ENCODE measurements around the gene STXBP6.
"Not testable (repeated sequence)": the region's sequence is repeated elsewhere in the genome, so short reads cannot be mapped to it uniquely, and the experiment has no call there.

Gene STXBP6

DNA sequence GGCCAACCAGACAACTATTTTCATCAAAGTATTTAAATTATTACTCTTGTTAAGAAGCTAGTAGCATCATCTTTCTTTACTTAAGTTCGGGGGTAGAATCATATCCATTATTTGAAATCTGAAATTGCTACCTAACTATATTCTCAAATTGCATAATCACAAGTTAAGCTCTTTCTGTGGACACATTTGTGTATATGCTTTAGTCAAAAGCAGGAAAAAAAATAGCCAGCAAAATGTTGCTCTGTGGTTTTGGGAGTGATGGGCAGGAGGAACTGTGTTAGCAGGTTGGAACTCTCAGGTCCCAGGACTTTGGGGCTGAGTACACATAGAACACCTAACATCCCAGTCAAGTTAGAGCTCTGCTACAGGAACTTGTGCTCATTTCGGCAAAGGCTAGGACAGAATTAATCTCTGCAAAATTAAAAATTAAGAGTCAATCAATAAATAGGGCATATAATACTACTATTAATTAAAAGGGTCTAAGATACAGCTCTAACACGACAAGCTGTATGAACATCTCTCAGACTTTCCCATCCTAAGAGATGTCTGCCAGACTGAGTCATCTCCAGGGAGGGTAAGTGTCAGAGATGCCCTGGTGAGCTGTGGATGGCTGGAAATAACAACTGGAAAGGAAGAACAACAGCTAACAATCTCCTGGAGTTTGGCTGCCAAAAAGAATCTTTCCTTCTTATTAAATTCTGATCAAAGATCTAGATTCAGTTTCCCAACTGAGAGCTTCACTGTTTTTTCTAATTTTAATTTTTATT is 212.5 kb downstream of the STXBP6 start:
- Histone ChIP-seq H3K27me3 (ENCODE audit: low read depth, low read length) (no peaks in the 10 kb centered on the region), H3K4me3 (ENCODE audit: low read length) (no peak overlapping the region), H3K9ac (ENCODE audit: low read length) (no peak overlapping the region), H3K36me3 (replicated peaks; ENCODE audit: low read depth, low read length) (peaks cover 2% of the 10 kb centered on the region), H2AFZ (ENCODE audit: low read depth, low read length) (no peak overlapping the region), H3K9me3 (ENCODE audit: insufficient read depth, low read length) (no peaks in the 10 kb centered on the region), H3K4me2 (ENCODE audit: low read length) (no peak overlapping the region), H3K27ac (ENCODE audit: low read length) (no peak overlapping the region), H3K79me2 (ENCODE audit: low read length) (no peaks in the 10 kb centered on the region), H4K20me1 (ENCODE audit: insufficient read depth, low read length) (no peaks in the 10 kb centered on the region), H3K4me1 (ENCODE audit: low read length) (peaks cover 14% of the 10 kb centered on the region)
- TF ChIP-seq, protein P1, sequence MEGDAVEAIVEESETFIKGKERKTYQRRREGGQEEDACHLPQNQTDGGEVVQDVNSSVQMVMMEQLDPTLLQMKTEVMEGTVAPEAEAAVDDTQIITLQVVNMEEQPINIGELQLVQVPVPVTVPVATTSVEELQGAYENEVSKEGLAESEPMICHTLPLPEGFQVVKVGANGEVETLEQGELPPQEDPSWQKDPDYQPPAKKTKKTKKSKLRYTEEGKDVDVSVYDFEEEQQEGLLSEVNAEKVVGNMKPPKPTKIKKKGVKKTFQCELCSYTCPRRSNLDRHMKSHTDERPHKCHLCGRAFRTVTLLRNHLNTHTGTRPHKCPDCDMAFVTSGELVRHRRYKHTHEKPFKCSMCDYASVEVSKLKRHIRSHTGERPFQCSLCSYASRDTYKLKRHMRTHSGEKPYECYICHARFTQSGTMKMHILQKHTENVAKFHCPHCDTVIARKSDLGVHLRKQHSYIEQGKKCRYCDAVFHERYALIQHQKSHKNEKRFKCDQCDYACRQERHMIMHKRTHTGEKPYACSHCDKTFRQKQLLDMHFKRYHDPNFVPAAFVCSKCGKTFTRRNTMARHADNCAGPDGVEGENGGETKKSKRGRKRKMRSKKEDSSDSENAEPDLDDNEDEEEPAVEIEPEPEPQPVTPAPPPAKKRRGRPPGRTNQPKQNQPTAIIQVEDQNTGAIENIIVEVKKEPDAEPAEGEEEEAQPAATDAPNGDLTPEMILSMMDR (IDR thresholded peaks at IDR 0.05; ENCODE audit: low read depth, low read length) = no peak
- no peak for TF ChIP-seq EZH2phosphoT487 (IDR thresholded peaks at IDR 0.05; ENCODE audit: low read depth)

DNA sequence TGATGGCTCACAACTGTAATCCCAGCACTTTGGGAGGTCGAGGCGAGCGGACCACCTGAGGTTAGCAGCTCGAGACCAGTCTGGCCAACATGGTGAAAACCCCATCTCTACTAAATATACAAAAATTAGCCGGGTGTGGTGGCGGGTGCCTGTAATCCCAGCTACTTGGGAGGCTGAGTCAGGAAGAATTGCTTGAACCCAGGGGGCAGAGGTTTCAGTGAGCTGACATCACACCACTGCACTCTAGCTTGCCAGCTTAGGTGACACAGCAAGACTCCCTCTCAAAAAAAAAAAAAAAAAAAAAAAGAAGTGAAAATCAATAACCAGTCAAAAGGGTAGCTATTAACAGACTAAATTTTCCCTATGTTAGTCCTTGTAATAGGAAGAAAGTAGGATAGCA is 213.6 kb downstream of the STXBP6 start:
- H3K9me3 ChIP-seq (ENCODE audit: insufficient read depth, low read length); H2AFZ ChIP-seq (ENCODE audit: low read depth, low read length); H4K20me1 ChIP-seq (ENCODE audit: insufficient read depth, low read length); H3K9ac ChIP-seq (ENCODE audit: low read length); H3K27ac ChIP-seq (ENCODE audit: low read length); H3K36me3 ChIP-seq (replicated peaks; ENCODE audit: low read depth, low read length); H3K27me3 ChIP-seq (ENCODE audit: low read depth, low read length); H3K4me3 ChIP-seq (ENCODE audit: low read length); H3K79me2 ChIP-seq (ENCODE audit: low read length): not testable (repeated sequence)
- Histone ChIP-seq H3K4me2 (ENCODE audit: low read length) (peak overlapping the region; percentile 27), H3K4me1 (ENCODE audit: low read length) (peaks cover 14% of the 10 kb centered on the region)

DNA sequence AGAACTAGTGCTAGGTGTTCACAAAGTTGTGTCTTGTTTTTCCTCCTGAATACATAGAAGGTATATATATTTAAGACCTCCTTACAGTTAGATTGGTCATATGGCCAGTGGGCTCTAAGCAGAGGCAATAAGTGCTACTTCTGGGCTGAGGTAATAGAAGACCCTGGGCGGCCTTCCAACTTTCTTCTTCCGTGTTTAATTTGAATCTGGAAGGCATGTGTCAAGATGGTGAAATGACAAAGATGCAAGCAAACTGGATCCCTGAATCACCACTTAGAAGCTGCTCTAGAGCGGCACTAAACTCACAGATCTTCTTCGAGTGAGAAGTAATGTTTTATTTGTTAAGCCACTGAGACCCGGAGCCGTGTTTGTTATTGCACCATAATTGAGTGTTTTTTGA is 215.0 kb downstream of the STXBP6 start:
- Histone ChIP-seq H4K20me1 (ENCODE audit: insufficient read depth, low read length) (no peaks in the 10 kb centered on the region), H3K79me2 (ENCODE audit: low read length) (no peaks in the 10 kb centered on the region), H3K4me1 (ENCODE audit: low read length) (peaks cover 17% of the 10 kb centered on the region), H3K27me3 (ENCODE audit: low read depth, low read length) (no peaks in the 10 kb centered on the region), H3K9ac (ENCODE audit: low read length) (no peak overlapping the region), H3K9me3 (ENCODE audit: insufficient read depth, low read length) (no peaks in the 10 kb centered on the region), H3K36me3 (replicated peaks; ENCODE audit: low read depth, low read length) (peaks cover 2% of the 10 kb centered on the region), H3K27ac (ENCODE audit: low read length) (no peak overlapping the region), H3K4me2 (ENCODE audit: low read length) (no peak overlapping the region), H3K4me3 (ENCODE audit: low read length) (no peak overlapping the region), H2AFZ (ENCODE audit: low read depth, low read length) (no peak overlapping the region)
- no peak for TF ChIP-seq EZH2phosphoT487 (IDR thresholded peaks at IDR 0.05; ENCODE audit: low read depth)
- TF ChIP-seq, protein P1 (IDR thresholded peaks at IDR 0.05; ENCODE audit: low read depth, low read length) = no peak

DNA sequence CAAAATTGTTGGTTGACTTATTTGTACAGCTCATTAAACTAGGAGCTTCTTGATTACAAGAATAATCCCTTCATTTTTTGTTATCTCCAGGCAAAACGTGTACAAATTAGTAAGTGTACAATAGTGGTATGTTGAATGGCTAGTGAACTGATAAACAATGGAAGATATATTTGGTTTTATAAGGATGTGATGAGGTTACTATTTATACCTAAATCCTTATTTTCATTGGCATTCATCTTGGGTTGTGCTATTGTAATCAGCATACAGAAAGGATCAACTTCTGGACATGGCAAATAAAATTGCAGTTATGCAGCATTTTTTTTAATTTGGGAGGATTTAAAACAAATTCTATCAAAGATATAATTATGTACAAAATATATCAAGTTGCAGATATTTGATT is 216.6 kb downstream of the STXBP6 start:
- Histone ChIP-seq H3K36me3 (replicated peaks; ENCODE audit: low read depth, low read length) (peaks cover 2% of the 10 kb centered on the region), H3K4me1 (ENCODE audit: low read length) (peaks cover 24% of the 10 kb centered on the region), H3K4me2 (ENCODE audit: low read length) (no peak overlapping the region), H3K4me3 (ENCODE audit: low read length) (no peak overlapping the region), H2AFZ (ENCODE audit: low read depth, low read length) (no peak overlapping the region), H3K9me3 (ENCODE audit: insufficient read depth, low read length) (no peaks in the 10 kb centered on the region), H3K27ac (ENCODE audit: low read length) (no peak overlapping the region), H3K79me2 (ENCODE audit: low read length) (no peaks in the 10 kb centered on the region), H4K20me1 (ENCODE audit: insufficient read depth, low read length) (no peaks in the 10 kb centered on the region), H3K27me3 (ENCODE audit: low read depth, low read length) (no peaks in the 10 kb centered on the region), H3K9ac (ENCODE audit: low read length) (no peak overlapping the region)
- no peak for TF ChIP-seq EZH2phosphoT487 (IDR thresholded peaks at IDR 0.05; ENCODE audit: low read depth)
- TF ChIP-seq, protein P1 (IDR thresholded peaks at IDR 0.05; ENCODE audit: low read depth, low read length) = no peak
